Measurements from ENCODE around the gene SFMBT1.
A peak's percentile ranks its signal among the peaks of the same experiment; 100 is the strongest.

The SFMBT1 gene

GRCh38 chr3:53085476-53085875, 39.6 kb upstream of the SFMBT1 start:
- DNase-seq: no peak
- H3K27me3 Mint-ChIP-seq (ENCODE audit: low read depth, poor library complexity): peaks cover 6% of the 10 kb centered on the region
- peaks cover 15% of the 10 kb centered on the region for H3K36me3 Mint-ChIP-seq (ENCODE audit: low read depth)
- no peak overlapping the region for H3K27ac Mint-ChIP-seq
- no peak overlapping the region for H3K4me3 Mint-ChIP-seq
- peaks cover 36% of the 10 kb centered on the region for H3K4me1 Mint-ChIP-seq
- H3K9me3 Mint-ChIP-seq: no peaks in the 10 kb centered on the region
- no peak for TF ChIP-seq CTCF (IDR thresholded peaks at IDR 0.05)

GRCh38 chr3:53084310-53085001, 38.6 kb upstream of the SFMBT1 start:
- no peak for DNase-seq
- no peak for TF ChIP-seq CTCF (IDR thresholded peaks at IDR 0.05)
- Mint-ChIP-seq H3K4me1 (peaks cover 36% of the 10 kb centered on the region), H3K27ac (no peak overlapping the region), H3K27me3 (ENCODE audit: low read depth, poor library complexity) (peaks cover 6% of the 10 kb centered on the region), H3K4me3 (peak overlapping the region; percentile 5), H3K36me3 (ENCODE audit: low read depth) (peaks cover 15% of the 10 kb centered on the region), H3K9me3 (no peaks in the 10 kb centered on the region)

GRCh38 chr3:53083949-53084309, 38.1 kb upstream of the SFMBT1 start:
- peaks cover 36% of the 10 kb centered on the region for H3K4me1 Mint-ChIP-seq
- no peak overlapping the region for H3K4me3 Mint-ChIP-seq
- no peaks in the 10 kb centered on the region for H3K9me3 Mint-ChIP-seq
- no peak for DNase-seq
- peak overlapping the region; percentile 76 for H3K27ac Mint-ChIP-seq
- no peak for TF ChIP-seq CTCF (IDR thresholded peaks at IDR 0.05)
- peaks cover 6% of the 10 kb centered on the region for H3K27me3 Mint-ChIP-seq (ENCODE audit: low read depth, poor library complexity)
- H3K36me3 Mint-ChIP-seq (ENCODE audit: low read depth): peaks cover 15% of the 10 kb centered on the region

- Mint-ChIP-seq H3K4me1 (peaks cover 36% of the 10 kb centered on the region), H3K9me3 (no peaks in the 10 kb centered on the region), H3K36me3 (ENCODE audit: low read depth) (peaks cover 14% of the 10 kb centered on the region), H3K4me3 (no peak overlapping the region), H3K27ac (no peak overlapping the region), H3K27me3 (ENCODE audit: low read depth, poor library complexity) (peaks cover 6% of the 10 kb centered on the region)
- no peak for DNase-seq
- TF ChIP-seq CTCF (IDR thresholded peaks at IDR 0.05): no peak
Observed at GRCh38 chr3:53083521-53083920, 37.6 kb upstream of the SFMBT1 start.

GRCh38 chr3:53082736-53083135, 36.9 kb upstream of the SFMBT1 start:
- TF ChIP-seq CTCF (IDR thresholded peaks at IDR 0.05): no peak
- Mint-ChIP-seq H3K4me1 (peaks cover 30% of the 10 kb centered on the region), H3K9me3 (no peaks in the 10 kb centered on the region), H3K27ac (no peak overlapping the region), H3K4me3 (no peak overlapping the region), H3K27me3 (ENCODE audit: low read depth, poor library complexity) (peaks cover 10% of the 10 kb centered on the region), H3K36me3 (ENCODE audit: low read depth) (peaks cover 6% of the 10 kb centered on the region)
- DNase-seq: no peak

GRCh38 chr3:53081318-53081717, 35.4 kb upstream of the SFMBT1 start:
- no peak for TF ChIP-seq CTCF (IDR thresholded peaks at IDR 0.05)
- H3K4me3 Mint-ChIP-seq: no peak overlapping the region
- no peak for DNase-seq
- H3K9me3 Mint-ChIP-seq: no peaks in the 10 kb centered on the region
- H3K4me1 Mint-ChIP-seq: peaks cover 25% of the 10 kb centered on the region
- H3K27me3 Mint-ChIP-seq (ENCODE audit: low read depth, poor library complexity): peaks cover 10% of the 10 kb centered on the region
- peak overlapping the region; percentile 41 for H3K27ac Mint-ChIP-seq
- H3K36me3 Mint-ChIP-seq (ENCODE audit: low read depth): no peaks in the 10 kb centered on the region

All from nephron progenitor cell (in vitro differentiated cells).